GM08714 (cell line): ENCODE results near the gene ISG20L2.

Experiments used
- H3K4me3 ChIP-seq: fragments of 200-500 bp; sonication (Bioruptor generic); 2 replicates; pipeline ENCODE4 v1.5.1; 2014; ENCODE audit warnings: mild to moderate bottlenecking, low read length, inconsistent platforms
- ZNF274 ChIP-seq: IDR thresholded peaks from 2 replicates; pipeline ENCODE4 v1.6.1; 2012; ENCODE audit warnings: mild to moderate bottlenecking, low read depth, low read length

ISG20L2 gene

DNA sequence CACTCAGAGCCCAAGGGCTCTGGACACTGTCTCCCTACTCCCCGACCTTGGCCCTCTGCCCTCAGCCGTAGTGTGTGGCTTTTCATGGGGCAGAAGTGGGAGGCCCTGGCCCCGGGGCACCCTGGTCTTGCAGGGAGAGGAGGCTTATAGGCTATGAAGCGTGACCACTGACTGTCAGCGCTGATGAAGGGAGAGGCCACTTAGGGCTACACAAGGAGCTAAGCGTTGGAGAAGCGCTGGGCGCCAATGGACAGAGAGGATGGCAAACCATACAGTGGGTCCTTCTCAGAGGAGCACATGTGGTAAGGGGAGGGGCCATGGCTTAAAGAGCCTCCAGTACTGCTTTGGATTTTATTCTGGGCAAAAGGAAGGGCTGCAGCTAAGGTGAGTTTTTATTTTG is 31.1 kb downstream of the ISG20L2 start:
- TF ChIP-seq ZNF274, result no peak
- H3K4me3 ChIP-seq, result no peak overlapping the region

DNA sequence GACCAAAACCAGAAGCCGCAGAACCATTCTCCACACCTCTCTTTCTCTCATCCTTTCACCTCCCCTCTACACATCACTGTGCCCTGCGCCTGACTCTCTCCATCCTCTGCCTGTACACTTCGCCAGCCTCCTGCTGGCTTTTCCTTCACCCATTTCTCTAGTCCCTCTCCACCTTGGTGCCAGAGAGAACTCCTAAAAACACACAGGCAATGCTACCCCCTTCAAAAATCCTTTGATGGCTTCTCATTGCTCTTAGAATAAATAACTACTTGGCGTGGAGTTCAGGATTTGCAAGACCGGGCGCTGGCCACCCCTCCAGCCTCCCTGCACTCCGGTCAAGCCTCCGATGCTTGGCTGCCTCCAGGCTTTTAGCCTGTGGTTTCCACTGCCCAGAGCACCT is 31.8 kb downstream of the ISG20L2 start:
- H3K4me3 ChIP-seq, result no peak overlapping the region
- TF ChIP-seq ZNF274, result no peak

DNA sequence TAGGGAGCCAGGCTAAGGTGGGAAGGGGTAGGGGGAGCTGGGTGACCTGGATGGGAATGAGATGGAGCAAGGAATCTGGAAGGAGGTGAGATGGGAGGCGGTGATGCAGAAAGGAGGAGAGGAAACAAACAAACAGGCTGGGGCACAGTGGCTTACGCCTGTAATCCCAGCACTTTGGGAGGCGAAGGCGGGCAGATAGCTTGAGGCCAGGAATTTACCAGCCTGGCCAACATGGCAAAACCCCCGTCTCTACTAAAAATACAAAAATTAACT is 33.9 kb downstream of the ISG20L2 start:
- no peak overlapping the region for H3K4me3 ChIP-seq
- no peak for TF ChIP-seq ZNF274

DNA sequence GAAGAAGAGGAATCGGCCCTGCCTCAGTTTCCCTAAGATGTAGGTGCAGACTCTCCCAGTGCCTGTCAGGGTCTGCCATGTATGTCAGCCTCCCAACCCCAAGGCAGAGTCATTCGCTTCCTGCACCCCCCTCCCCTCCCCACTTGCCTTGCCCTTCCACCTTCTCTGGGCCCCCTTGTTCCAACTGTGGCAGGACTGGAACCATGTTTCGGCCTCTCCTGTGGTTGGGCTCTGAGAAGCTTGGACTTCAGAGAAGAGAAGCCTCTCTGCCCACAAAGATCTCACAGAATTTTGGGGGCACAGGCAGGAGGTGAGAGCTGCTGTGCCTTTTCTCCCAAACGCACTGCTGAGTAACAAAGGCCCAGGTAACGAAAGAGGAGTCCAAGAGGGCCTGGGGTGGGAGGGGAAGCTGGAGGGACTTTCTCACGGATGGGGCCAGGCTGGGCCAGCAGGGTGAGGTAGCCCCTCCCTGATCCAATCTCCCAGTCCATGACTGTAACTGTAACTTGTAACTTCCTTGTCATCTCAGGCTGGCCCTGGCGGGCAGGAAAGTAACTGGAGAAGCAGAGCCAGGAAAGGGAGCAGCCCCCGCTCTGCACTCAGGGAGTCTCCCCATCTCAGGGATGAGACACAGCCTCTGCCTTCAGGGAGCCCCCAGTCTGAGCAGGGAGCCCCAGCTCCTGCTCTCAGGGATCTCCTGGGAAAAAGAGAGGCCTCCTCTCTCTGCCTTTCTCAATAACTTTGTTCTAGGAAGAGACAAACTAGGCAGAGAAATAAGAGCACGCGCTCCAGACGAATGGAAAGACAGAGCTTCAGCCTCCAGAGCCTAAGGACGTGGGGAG is 34.5 kb downstream of the ISG20L2 start:
- no peak for TF ChIP-seq ZNF274
- H3K4me3 ChIP-seq, result no peak overlapping the region

DNA sequence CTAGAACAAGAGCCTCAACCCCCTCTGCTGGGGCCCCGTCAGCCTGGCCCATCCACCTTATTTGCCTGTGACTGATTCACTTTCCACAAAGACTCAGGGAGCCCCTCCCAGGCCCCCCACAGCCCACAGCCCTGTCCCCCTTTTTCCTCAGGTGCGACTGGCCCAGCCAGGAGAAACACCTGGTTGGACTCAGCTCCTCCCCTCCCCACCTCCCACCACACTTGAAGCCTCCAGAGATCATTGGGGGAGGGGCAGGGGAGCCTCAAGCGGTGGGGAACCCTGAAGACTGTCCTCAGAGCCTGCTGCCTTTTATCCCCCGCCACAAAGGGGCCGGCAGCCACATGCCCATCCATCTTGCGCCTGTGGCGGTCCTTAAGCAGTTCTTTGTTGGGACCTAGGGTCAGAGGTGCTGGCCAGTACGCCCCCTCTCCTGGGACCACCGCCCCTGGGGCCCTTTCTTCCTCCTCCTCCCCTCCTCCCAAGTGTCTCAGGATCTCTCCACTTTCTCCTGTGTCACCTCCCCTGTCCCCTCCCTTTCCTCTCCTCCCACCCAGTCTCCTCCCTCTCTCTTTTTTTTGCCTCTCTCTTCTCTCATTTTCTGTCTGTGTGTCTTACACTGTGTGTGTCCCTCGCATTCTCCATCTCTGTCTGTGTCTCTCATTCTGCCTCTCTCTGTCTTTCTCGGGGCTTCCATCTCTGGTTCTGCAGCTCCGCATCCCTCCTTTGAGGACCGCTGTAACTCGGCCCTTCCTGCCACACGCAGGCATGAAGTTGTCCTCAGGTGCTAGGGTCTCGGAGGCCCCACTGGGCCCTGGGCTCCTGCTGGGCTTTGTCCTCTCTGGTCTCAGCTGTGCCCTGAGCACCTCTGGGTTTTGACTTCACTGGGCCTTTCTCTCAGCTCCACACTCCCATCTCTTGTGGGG is 35.4 kb downstream of the ISG20L2 start:
- no peak overlapping the region for H3K4me3 ChIP-seq
- TF ChIP-seq ZNF274, result no peak

DNA sequence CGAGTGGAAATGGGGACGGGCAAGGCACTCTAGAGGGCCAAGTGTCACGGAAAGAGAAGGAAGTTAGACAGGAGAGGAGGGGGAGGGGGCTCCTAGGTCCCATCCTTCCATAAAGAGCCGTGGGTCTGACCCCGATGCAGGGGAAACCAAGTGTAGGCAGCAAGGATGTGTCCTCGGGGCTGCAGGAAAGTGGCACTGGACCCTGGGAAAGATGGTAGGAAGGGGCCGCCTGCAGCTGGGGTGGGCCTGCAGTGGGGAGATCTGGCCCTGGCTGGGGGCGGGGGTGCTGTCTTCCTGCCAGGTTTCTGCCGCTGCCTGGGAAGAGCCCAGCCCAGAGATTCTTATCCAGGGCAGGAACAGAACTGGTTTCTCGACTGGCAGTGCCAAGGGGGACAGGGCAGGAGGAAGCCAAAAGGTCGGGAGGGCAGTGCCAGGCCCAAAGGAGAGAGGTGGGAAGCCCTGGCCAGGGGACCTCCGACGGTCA is 36.1 kb downstream of the ISG20L2 start:
- H3K4me3 ChIP-seq, result no peak overlapping the region
- no peak for TF ChIP-seq ZNF274

DNA sequence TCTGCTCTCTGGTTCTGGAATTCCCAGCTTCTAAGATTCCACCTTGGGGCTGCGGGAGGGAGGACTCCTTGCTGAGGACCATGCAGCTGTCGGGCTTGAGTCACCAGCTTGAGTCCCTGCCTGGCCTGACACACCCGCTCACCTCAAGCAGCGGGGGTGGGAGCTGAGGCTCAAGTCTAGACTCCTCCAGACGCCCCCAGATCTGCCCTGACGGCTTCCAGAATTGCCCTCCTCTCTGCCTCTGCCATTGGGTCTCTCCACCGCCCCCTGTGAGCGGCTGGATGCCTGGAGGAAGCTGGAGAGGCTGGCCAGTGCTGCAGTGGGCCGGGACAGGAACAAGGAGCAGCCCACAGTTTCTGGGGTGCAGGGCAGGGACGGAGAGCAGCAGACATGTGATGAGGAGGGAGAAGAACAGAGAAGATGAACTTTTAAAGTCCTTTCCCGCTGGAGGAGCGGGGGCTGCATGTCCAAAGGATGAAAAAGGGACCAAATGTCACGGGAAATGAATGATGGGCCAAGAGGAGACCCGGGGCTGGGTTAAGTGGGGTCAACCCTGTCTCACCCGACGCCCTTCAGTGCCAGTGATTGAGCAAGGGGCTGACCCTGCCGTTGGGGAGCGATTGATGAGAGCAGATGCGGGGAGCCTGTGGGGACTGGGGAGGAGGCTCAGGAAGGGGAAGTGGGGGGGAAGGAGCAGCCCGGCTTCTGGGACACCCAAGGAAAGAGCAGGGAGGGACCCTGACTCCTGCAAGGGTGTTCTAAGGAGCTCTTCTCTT is 36.7 kb downstream of the ISG20L2 start:
- no peak for TF ChIP-seq ZNF274
- H3K4me3 ChIP-seq, result no peak overlapping the region

DNA sequence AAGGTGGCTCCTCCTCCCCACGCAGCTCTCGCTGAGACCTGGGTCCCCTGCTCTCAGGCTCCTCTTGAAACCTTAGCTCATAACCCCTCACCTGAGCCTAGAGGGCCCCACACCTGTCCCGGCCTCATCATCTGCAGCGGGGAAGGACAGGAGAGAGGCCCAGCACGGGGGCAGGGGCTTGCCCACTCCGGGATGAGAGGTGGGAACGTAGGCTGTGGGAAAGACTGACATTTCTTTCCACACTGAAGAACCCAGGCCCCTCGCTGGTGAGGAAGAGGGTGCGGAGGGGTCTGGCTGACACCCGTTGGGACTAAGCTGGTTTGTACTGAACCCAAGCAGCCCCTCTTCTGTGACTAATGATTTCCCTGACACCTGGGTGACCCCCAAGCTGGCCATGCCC is 37.4 kb downstream of the ISG20L2 start:
- no peak for TF ChIP-seq ZNF274
- H3K4me3 ChIP-seq, result no peak overlapping the region

DNA sequence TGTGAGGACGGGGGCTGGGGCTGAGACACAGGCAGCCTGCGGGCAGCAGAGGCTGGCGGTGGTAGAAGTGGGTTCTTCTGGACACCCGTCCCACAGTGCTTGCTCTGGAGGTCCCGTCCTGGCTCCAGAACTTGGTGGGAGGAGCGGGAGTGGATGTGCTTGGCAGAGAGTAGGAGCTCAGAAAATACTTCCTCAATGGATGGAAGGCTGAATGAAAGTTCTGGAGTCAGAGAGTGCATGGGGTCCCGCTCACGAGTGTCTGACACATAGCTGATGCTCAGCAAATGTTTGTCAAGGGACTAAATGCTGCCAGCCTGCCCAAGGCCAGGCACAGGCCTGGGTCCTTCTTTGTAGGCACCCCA is 37.9 kb downstream of the ISG20L2 start:
- TF ChIP-seq ZNF274, result no peak
- H3K4me3 ChIP-seq, result no peak overlapping the region

DNA sequence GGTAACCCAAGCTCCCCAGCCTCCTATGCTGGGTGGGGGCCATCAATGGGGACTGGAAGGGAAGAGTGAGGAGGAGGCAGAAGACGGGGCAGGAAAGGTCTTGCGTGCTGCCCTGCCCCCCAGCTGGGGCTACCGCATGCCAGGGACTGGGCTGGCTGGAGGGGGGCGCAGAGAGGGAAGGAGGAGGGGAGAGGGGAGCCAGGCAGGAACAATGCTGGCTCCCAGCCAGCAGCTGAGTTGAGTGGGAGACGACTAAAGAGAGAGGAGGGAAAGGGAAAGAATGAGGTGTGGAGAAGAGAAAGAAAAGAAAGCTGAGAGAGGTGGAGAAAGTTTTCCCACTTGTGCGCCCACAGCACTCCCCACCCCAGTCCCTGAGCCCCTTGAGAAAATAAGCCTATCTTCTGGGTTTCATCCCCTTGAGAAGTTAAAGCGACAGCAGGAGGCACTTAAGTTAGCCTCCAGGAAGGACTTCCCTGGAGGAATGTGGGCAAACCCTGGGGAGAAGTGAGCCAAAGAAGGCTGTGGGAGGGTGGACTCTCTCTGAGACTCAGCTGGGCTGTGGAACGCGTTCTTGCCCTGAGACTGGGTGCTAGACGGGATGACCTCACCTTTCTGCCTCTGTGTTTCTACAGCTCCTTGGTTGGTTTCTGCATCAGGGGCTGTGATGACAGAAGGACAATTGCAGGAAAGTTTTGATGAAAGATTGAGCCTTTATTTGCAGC is 38.5 kb downstream of the ISG20L2 start:
- no peak overlapping the region for H3K4me3 ChIP-seq

DNA sequence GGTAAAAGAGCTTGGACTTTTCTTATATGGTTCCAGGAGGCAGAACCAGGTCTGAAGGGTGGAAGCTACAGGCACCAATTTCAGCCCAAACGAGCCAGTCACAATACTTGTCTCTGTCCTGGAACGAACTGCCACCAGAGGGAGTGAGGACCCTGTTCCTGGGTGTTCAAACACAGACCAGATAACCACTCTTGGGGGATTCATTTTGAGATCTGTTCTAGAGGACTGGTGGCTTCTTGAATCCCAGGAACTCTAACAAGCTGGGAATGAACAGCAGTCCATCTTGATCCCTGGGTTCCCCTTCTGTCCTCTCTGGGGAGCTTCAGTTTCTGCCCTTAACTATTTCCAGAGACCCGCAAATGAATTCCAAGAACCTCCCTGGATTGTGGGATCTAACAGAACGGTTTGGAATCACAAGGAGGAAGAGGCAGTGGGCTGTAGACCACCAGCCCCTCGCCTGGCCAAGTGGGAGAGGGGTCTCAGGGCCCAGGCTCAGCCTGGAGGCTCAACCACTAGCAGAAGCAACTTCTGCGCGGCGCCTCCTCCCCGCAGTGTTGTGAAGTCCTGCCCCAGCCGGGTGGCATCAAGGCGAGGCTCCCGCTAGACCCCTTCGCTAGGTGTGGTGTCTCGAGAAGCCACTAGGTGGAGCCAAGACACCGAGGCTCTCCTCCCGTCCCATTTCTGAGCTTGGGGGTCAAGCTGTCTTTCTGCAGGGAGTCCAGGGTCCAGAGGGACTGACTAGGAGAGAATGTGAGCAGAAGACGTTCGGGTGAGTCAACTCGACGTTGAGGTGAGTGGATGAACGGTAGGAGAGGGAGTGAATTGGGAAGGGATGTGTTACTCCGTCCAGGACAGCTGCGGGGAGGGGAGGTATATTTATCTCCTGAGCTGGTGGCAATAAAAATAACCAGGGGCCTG is 39.3 kb downstream of the ISG20L2 start:
- no peak for TF ChIP-seq ZNF274
- no peak overlapping the region for H3K4me3 ChIP-seq

More for the DNA sequence above, 38.5 kb downstream of the ISG20L2 start:
- no peak for TF ChIP-seq ZNF274

DNA sequence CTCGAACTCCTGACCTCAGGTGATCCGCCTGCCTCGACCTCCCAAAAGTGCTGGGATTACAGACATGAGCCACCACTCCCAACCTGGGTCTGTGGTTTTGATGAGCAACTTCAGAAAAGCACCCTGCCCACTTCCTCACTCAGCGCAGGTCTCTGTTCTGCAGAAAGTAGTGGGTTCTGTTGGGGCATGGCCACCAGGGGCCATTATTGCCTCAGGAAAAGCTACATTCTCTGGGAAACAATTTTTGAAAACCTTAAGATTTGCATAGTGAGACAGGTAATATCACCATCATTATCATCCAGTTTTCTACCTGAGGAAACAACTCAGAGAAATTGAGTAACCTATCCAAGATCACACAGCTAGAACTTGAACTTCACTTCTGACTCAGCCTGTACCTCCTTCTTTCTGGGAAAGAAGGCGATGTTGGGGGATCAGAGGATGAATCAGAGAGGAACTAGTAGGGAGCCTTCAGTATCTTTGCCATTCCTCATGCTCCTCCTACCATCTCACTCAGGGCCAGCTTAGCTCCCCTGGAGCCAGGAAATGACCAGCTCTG is 44.3 kb downstream of the ISG20L2 start:
- H3K4me3 ChIP-seq, result no peak overlapping the region
- TF ChIP-seq ZNF274, result no peak

DNA sequence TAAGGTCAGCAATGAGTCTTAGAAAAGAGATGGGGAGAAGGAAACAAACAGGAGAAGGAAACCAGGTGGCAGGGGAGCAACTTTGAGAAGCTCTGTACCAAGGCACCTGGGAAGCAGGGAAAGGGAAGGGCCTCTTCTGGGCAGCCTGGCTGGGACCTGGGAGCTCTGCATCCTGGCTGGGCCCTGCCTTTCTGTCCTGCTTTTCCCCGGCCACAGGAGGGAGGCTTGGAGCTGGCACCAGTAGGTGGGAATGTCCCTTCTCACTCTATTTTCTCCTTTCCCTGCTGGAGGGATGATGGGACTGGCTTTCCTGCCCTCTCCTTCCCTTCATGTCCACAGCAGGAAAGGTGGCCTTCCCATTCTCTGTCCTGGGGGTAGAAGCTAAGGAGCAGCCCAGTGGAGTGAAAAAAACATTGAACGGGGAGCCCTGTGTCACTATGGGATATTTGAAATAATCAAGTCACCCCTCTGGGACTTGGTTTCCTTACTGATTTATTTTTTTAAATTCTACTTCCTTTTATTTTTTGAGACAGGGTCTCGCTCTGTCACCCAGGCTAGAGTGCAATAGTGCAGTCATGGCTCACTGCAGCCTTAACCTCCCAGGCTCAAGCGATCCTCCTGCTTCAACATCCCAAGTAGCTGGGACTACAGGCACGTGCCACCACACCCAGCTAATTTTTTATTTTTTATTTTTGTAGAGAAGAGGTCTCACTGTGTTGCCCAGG is 46.2 kb downstream of the ISG20L2 start:
- no peak for TF ChIP-seq ZNF274
- H3K4me3 ChIP-seq, result no peak overlapping the region
